HEK293 (cell line): ENCODE data around the gene IL33.

Source experiments
- GLIS2 ChIP-seq: fragments of 450-650 bp; formaldehyde crosslinking; IDR thresholded peaks from 2 replicates; pipeline ENCODE4 v1.5.1; 2016; ENCODE audit warnings: missing biosample characterization, missing genetic modification characterization
- ZFP69B ChIP-seq: fragments of 450-650 bp; formaldehyde crosslinking; IDR thresholded peaks from 2 replicates; pipeline ENCODE4 v1.5.1; 2016; ENCODE audit warnings: missing biosample characterization, missing genetic modification characterization
- ZNF350 ChIP-seq: fragments of 450-650 bp; formaldehyde crosslinking; IDR thresholded peaks from 2 replicates; pipeline ENCODE4 v1.5.0; 2017; ENCODE audit warnings: missing biosample characterization, mild to moderate bottlenecking, missing genetic modification characterization
- ZNF558 ChIP-seq: fragments of 450-650 bp; formaldehyde crosslinking; IDR thresholded peaks from 2 replicates; pipeline ENCODE4 v1.5.1; 2016; ENCODE audit warnings: missing biosample characterization, missing genetic modification characterization
- ZNF596 ChIP-seq: fragments of 450-650 bp; IDR thresholded peaks from 2 replicates; pipeline ENCODE4 v1.5.0; 2018; ENCODE audit warnings: missing biosample characterization, mild to moderate bottlenecking, missing genetic modification characterization, moderate library complexity
- TF ChIP-seq, protein P1 (sequence below): fragments of 450-650 bp; formaldehyde crosslinking; IDR thresholded peaks from 2 replicates; pipeline ENCODE4 v1.5.1; 2016; ENCODE audit warnings: missing biosample characterization, missing genetic modification characterization, low read depth
- TF ChIP-seq, protein P2 (sequence below): fragments of 450-650 bp; formaldehyde crosslinking; IDR thresholded peaks from 2 replicates; pipeline ENCODE4 v1.5.1; 2016; ENCODE audit warnings: missing biosample characterization, missing genetic modification characterization

DNA sequence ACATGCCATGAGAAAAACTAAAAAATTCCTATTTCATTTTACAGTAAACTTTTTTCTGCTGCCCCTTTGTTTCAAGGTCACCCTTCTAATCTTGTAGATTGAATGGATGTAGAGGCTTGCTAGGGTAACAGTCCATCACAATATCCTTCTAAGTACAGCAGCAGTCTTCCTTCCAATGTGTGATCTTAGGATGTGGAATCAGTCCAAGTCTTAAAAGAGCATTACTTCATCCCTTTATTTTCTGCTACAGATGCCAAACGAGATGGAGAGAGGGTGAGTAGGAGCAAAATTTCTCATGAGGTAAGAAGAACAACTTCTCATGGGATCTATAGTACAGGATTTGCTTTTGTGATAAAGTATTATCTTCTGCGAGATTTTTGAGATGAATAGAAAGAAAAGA, 704 bp upstream of the IL33 start:
- TF ChIP-seq ZNF558 (tag by site-specific recombination) (no peak), GLIS2 (tag by site-specific recombination) (no peak), ZNF350 (tag by site-specific recombination) (no peak), ZFP69B (no peak), ZNF596 (tag by site-specific recombination) (no peak)
- TF ChIP-seq, protein P1, sequence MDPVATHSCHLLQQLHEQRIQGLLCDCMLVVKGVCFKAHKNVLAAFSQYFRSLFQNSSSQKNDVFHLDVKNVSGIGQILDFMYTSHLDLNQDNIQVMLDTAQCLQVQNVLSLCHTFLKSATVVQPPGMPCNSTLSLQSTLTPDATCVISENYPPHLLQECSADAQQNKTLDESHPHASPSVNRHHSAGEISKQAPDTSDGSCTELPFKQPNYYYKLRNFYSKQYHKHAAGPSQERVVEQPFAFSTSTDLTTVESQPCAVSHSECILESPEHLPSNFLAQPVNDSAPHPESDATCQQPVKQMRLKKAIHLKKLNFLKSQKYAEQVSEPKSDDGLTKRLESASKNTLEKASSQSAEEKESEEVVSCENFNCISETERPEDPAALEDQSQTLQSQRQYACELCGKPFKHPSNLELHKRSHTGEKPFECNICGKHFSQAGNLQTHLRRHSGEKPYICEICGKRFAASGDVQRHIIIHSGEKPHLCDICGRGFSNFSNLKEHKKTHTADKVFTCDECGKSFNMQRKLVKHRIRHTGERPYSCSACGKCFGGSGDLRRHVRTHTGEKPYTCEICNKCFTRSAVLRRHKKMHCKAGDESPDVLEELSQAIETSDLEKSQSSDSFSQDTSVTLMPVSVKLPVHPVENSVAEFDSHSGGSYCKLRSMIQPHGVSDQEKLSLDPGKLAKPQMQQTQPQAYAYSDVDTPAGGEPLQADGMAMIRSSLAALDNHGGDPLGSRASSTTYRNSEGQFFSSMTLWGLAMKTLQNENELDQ (tag by site-specific recombination) = no peak
- TF ChIP-seq, protein P2, sequence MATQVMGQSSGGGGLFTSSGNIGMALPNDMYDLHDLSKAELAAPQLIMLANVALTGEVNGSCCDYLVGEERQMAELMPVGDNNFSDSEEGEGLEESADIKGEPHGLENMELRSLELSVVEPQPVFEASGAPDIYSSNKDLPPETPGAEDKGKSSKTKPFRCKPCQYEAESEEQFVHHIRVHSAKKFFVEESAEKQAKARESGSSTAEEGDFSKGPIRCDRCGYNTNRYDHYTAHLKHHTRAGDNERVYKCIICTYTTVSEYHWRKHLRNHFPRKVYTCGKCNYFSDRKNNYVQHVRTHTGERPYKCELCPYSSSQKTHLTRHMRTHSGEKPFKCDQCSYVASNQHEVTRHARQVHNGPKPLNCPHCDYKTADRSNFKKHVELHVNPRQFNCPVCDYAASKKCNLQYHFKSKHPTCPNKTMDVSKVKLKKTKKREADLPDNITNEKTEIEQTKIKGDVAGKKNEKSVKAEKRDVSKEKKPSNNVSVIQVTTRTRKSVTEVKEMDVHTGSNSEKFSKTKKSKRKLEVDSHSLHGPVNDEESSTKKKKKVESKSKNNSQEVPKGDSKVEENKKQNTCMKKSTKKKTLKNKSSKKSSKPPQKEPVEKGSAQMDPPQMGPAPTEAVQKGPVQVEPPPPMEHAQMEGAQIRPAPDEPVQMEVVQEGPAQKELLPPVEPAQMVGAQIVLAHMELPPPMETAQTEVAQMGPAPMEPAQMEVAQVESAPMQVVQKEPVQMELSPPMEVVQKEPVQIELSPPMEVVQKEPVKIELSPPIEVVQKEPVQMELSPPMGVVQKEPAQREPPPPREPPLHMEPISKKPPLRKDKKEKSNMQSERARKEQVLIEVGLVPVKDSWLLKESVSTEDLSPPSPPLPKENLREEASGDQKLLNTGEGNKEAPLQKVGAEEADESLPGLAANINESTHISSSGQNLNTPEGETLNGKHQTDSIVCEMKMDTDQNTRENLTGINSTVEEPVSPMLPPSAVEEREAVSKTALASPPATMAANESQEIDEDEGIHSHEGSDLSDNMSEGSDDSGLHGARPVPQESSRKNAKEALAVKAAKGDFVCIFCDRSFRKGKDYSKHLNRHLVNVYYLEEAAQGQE (tag by site-specific recombination) = no peak
